ENCODE measurements around the gene SH3BGRL2. TPM values are rescaled to one million over a fixed set of nuclear protein-coding genes. Genes with fewer than 3 reads are reported as not detected.
"Not testable (repeated sequence)": the region's sequence is repeated elsewhere in the genome, so short reads cannot be mapped to it uniquely, and the experiment has no call there.

Gene SH3BGRL2
- total and polyA plus RNA-seq, 2 experiments from 2014 or later = 8.4 to 24.5 TPM

- not testable (repeated sequence) for H3F3A ChIP-seq (replicated peaks; ENCODE audit: low read depth); H3K9me3 Mint-ChIP-seq; H3K27me3 ChIP-seq (ENCODE audit: insufficient read depth); H3K9me2 ChIP-seq (ENCODE audit: insufficient read depth); H3K4me3 Mint-ChIP-seq; H3K27ac ChIP-seq (ENCODE audit: low read depth); H3K36me3 ChIP-seq (ENCODE audit: insufficient read depth); H3K27ac Mint-ChIP-seq; H3K27me3 Mint-ChIP-seq (ENCODE audit: insufficient read depth, low read depth, poor library complexity); H2AFZ ChIP-seq; H4K20me1 ChIP-seq (replicated peaks; ENCODE audit: insufficient read depth); H3K79me2 ChIP-seq (replicated peaks; ENCODE audit: insufficient read depth)
- peak; percentile 95 for ATAC-seq
- peak; percentile 44 for DNase-seq (ENCODE audit: low spot score)
- H3K4me1 Mint-ChIP-seq = peaks cover 31% of the 10 kb centered on the region
- peaks cover 11% of the 10 kb centered on the region; the same call in 2 of the 3 replicates for H3K36me3 Mint-ChIP-seq (ENCODE audit: low read depth)
- 0 out of 2 replicates have a peak overlapping the region, but pooled peaks have one; percentile 20 for H3K4me3 ChIP-seq
- peaks cover 22% of the 10 kb centered on the region for H3K4me1 ChIP-seq (ENCODE audit: insufficient read depth)
- peak overlapping the region; percentile 71 for H3K4me2 ChIP-seq
These were observed 32.5 kb downstream of the SH3BGRL2 start for GRCh38 chr6:79663655-79664054.

- TF ChIP-seq STAT1 (IDR thresholded peaks at IDR 0.05; ENCODE audit: unreplicated experiment) = no peak
- TF ChIP-seq ETS1 (IDR thresholded peaks at IDR 0.05) = no peak
- TF ChIP-seq ZNF462 (CRISPR knock-in tag; IDR thresholded peaks at IDR 0.05) = no peak
- no peak for TF ChIP-seq CREB1 (CRISPR knock-in tag; IDR thresholded peaks at IDR 0.05; ENCODE audit: low read depth)
- no peak for TF ChIP-seq ZNF114 (CRISPR knock-in tag; IDR thresholded peaks at IDR 0.05)
- TF ChIP-seq JUNB (IDR thresholded peaks at IDR 0.05; ENCODE audit: unreplicated experiment) = no peak
- TF ChIP-seq EZH2phosphoT487 (IDR thresholded peaks at IDR 0.05; ENCODE audit: unreplicated experiment) = no peak
- no peak for TF ChIP-seq POLR2AphosphoS5 (IDR thresholded peaks at IDR 0.05; ENCODE audit: low read depth)
- TF ChIP-seq EZH2 (IDR thresholded peaks at IDR 0.05; ENCODE audit: low read depth, unreplicated experiment) = no peak
- TF ChIP-seq ZNF331 (CRISPR knock-in tag; IDR thresholded peaks at IDR 0.05; ENCODE audit: low read depth) = no peak
- H3K36me3 ChIP-seq (ENCODE audit: insufficient read depth) = no peaks in the 10 kb centered on the region
- no peak overlapping the region for H3K27ac ChIP-seq (ENCODE audit: low read depth)
- Mint-ChIP-seq H3K4me1 (peaks cover 33% of the 10 kb centered on the region), H3K27me3 (ENCODE audit: insufficient read depth, low read depth, poor library complexity) (peaks cover 2% of the 10 kb centered on the region), H3K27ac (peak overlapping the region; percentile 53), H3K36me3 (ENCODE audit: low read depth) (peaks cover 8% of the 10 kb centered on the region; the same call in 2 of the 3 replicates), H3K9me3 (no peaks in the 10 kb centered on the region), H3K4me3 (no peak overlapping the region)
- H3K4me3 ChIP-seq = no peak overlapping the region
- H3K27me3 ChIP-seq (ENCODE audit: insufficient read depth) = no peaks in the 10 kb centered on the region
- H4K20me1 ChIP-seq (replicated peaks; ENCODE audit: insufficient read depth) = no peaks in the 10 kb centered on the region
- no peaks in the 10 kb centered on the region for H3K79me2 ChIP-seq (replicated peaks; ENCODE audit: insufficient read depth)
- H3K4me2 ChIP-seq = peak overlapping the region; percentile 29; the same call in 1 of the 2 replicates
- H2AFZ ChIP-seq = no peak overlapping the region
- peaks cover 22% of the 10 kb centered on the region for H3K4me1 ChIP-seq (ENCODE audit: insufficient read depth)
- no peak for DNase-seq (ENCODE audit: low spot score)
- H3K9me2 ChIP-seq (ENCODE audit: insufficient read depth) = no peaks in the 10 kb centered on the region
- ATAC-seq = peak; percentile 29; the same call in 2 of the 3 replicates
- H3F3A ChIP-seq (replicated peaks; ENCODE audit: low read depth) = no peaks in the 10 kb centered on the region
These were observed 34.8 kb downstream of the SH3BGRL2 start for GRCh38 chr6:79665725-79666551.
